Esophagus muscularis mucosa (tissue), 3 donors: ENCODE results near the gene USH1G.

ENCODE experiments used
- CTCF ChIP-seq, 3 experiments: fragments of 200-600 bp in 2 of 3; fragments of 450-650 bp in 1 of 3; sonication (generic) in 2 of 3; IDR thresholded peaks; one replicate each; pipeline ENCODE4 v1.5.1; 2017 to 2019; ENCODE audit warnings: antibody characterized with exemption in 3 of 3, mild to moderate bottlenecking in 2 of 3, moderate library complexity in 1 of 3
- POLR2AphosphoS5 ChIP-seq, 2 donors: sonication (generic); formaldehyde crosslinking; IDR thresholded peaks; one replicate each; pipeline ENCODE4 v1.6.1; 2017; ENCODE audit warnings: antibody characterized with exemption in 2 of 2

GRCh38 chr17:74921769-74922168, 1.3 kb downstream of the USH1G start:
- TF ChIP-seq POLR2AphosphoS5 (IDR thresholded peaks at IDR 0.05): no peak
- no peak for TF ChIP-seq CTCF (IDR thresholded peaks at IDR 0.05)
